NCI-H1436 (cell line): ENCODE data around the gene MED15.
"Not testable (repeated sequence)": the region's sequence is repeated elsewhere in the genome, so short reads cannot be mapped to it uniquely, and the experiment has no call there.

ENCODE experiments used
- DNase-seq: peaks from one replicate; lab custom pipeline; 2025; lab: John Stamatoyannopoulos, UW

Gene MED15

GRCh38 chr22:20604092-20604747 lies 96.8 kb downstream of the MED15 start:
- DNase-seq = no peak

DNA sequence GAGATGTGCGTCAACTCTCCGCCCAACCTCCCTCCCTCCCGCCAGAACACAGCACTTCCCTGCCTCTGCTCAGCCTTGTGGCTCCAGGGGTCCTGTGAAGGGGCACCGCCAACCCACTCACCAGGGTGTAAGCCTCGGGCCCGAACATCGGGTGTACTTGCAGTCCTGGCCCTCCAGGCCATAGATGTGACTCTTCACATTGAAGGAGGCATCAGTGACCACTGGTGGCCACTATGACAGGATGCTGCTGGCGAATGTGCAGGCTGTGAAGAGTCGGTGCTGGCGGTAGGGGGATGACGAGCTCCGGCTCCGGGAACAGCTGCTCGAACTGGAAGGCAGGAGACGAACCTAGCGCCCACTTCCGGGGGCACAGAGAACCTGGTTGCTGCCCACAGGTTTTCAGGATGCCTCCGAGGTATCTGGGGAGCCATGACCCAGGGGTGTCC lies 97.4 kb downstream of the MED15 start:
- DNase-seq = no peak

- DNase-seq = no peak
These were observed 97.9 kb downstream of the MED15 start for GRCh38 chr22:20605328-20605727.

- DNase-seq = peak; percentile 87
These were observed 98.8 kb downstream of the MED15 start for GRCh38 chr22:20606041-20606783.

DNA sequence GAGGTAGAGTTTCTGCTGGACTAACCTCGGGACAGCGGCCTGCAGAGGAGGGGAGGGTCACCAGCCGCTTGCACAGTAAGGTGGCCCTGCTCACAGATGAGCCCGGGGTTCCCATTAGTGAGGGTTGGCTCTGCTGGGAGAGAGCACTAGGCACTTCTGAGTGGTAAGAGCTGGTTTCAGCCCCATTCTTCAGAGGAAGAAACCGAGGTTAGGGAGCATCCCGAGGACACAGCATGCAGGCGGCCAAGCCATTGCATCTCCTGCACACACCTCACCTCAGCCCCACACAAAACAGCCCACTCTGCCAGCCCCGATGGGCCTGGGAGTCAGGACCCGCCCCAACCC lies 99.3 kb downstream of the MED15 start:
- no peak for DNase-seq

- DNase-seq = peak; percentile 8
These were observed 99.9 kb downstream of the MED15 start for GRCh38 chr22:20607157-20607907.

DNA sequence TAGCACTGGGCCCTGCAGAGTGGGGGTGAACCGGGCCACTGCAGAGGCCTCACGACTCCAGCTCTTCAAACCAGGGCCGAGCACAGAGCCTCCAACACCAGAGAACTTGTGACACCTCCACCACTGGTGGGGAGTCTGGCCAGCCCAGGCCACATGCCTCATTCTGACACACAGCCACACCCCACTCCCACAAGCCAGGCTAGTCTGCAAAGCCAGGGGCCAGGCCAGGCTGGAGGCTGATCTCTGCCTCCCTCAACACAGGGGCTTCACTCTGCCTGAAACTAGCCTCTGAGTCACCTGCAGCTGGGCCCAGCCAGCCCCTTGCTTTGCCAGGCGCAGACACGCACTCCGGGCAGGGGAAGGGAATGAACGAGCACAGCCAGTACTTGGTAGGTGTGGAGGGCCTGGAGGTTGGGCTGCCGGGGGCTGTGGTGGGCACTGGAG lies 102.9 kb downstream of the MED15 start:
- no peak for DNase-seq

GRCh38 chr22:20610757-20611156 lies 103.3 kb downstream of the MED15 start:
- DNase-seq = no peak

GRCh38 chr22:20611418-20611817 lies 104.0 kb downstream of the MED15 start:
- DNase-seq = no peak

- no peak for DNase-seq
These were observed 105.9 kb downstream of the MED15 start for GRCh38 chr22:20613301-20613700.

DNA sequence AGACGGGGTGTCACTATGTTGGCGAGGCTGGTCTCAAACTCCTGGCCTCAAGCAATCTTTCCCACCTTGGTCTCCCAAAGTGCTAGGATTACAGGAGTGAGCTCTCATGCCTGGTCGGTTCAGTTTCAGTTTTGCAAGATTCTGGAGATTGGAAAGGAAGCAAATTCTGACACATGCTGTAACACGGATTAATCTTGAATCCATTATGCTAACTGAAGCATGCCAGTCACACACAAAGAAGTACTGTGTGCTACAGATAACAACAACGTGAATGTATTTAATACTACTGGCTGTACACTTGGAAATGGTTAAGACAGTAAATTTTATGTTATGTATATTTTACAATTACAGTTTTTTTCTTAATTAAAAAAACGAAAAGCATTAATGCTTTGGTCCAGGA lies 107.6 kb downstream of the MED15 start:
- DNase-seq = no peak

DNA sequence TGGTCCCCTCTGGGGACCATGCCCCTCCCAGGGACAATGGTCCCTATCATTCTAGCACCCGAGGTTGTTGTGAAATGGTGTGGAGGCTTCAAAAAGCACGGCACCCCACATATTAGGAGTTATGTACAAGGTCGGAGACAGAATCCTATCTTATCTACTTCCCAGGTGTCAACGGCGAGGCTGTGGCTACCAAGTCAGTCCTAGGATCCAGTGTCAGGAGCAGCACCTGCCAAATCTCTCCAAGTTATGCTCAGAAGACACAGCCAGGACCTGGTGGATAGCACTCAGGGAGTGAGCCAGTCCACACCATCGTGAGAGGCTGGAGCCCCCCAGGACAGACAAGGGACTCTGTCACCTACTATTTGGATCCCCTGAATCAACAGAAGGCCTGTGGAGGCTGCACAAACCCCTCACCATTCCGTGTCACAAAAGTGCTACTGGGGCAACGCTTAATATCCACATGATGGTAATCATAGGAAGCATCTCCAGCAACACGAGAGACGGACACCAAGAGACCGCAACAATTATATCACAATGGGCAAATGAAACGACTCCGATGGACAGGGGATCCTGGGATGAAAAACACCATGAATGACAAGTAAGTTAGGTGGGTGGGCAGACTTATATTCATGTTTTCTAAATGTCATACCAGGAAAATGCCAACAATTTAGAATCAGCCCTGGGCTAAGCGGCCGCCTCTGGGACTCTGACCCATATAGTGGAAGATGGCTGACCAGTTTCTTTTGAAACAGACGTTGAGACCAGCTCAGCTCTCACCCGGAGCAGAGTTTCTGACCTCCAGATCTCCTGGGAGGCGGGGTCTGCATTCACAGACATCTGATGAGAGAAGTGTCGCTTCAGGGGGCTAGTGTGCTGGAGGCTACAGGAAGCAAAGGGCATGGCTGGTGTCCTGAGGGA lies 108.4 kb downstream of the MED15 start:
- no peak for DNase-seq

- DNase-seq = no peak
These were observed 109.1 kb downstream of the MED15 start for GRCh38 chr22:20616451-20617043.

- DNase-seq = no peak
These were observed 111.1 kb downstream of the MED15 start for GRCh38 chr22:20618488-20618887.

DNA sequence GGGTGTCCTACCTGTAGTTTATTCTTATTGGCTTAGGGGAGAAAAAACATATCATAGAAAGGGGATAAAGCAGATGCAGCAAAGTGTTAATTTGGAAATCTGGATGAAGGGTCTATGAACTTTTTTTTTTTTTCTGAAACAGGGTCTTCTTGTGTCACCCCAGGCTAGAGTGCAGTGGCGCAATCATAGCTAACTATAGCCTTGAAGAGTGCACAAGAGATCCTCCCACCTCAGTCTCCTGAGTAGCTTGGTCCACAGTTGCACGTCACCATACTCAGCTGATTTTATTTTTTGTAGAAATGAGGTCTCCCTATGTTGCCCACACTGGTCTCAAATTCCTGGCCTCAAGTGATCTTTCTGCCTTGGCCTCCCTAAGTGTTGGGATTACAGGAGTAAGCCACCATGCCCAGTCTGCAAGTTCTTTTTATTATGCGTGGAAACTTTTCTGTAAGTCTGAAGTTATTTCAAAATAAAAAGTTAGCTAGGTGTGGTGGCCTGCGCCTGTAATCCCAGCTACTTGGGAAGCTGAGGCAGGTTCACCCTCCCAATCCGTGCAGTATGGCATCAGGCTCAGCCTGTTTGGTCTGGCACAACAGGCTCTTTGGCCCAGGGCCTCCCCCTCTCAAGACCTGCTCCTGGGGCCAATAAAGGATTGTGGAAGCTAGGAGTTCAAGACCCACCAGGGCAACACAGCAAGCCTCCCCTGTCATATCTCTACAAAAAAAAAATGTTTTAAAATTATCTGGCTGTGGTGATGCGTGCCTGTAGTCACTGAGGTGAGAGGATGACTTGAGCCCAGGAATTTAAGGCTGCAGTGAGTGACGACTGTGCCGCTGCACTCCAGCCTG lies 111.9 kb downstream of the MED15 start:
- DNase-seq = no peak

DNA sequence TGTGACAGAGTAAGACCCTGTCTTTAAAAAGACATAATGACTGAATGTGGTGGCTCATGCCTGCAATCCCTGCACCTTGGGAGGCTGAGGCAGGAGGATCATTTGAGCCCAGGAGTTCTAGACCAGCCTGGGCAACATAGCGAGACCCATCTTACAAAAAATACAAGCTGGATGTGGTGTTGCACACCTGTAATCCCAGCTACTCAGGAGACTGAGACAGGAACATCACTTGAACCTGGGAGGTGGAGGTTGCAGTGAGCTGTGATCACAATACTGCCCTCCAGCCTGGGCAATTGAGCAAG lies 112.4 kb downstream of the MED15 start:
- not testable (repeated sequence) for DNase-seq

- DNase-seq = no peak
These were observed 113.8 kb downstream of the MED15 start for GRCh38 chr22:20621162-20621561.

DNA sequence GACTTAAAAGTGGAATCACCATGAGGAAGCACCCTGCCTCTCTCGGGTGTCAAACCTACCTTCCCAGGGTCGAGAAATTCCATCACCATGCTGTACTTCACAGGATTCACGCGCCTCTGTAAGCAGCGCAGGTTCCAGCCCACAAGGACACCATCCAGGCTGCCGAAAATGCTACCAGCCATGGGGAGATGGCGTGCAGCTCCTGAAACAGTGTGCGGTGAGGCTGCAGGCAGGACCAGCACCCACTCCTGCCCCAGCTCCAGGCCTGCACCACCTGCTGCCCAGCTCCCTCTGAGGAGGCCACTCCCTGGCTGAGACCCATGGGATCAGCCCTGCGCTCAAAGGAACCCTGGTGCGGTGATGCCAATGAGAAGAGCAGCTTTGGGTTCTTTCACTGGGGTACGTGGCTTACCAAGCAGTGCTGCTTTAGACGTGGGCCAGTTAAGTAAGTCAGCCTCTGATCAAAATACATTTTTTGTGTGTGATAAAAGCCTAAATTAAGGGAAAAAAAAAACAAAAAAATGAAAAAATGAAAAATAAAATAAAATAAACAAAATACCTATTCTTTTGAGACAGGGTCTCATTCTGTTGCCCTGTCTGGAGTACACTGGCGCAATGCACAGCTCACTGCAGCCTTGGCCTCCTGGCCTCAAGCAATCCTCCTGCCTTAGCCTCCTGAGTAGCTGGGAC lies 115.4 kb downstream of the MED15 start:
- no peak for DNase-seq

GRCh38 chr22:20624161-20624616 lies 116.8 kb downstream of the MED15 start:
- DNase-seq = no peak

- DNase-seq = no peak
These were observed 117.9 kb downstream of the MED15 start for GRCh38 chr22:20625270-20625669.
